GM19328 (cell line): ENCODE measurements around the gene THAP7.

Source experiments
- ATAC-seq: cut with Tn5 transposase; IDR thresholded peaks from one replicate; pipeline ENCODE4 v1.9.1; 2021; ENCODE audit warnings: mild to moderate bottlenecking, moderate library complexity; ENCODE audit not compliant: unreplicated experiment

The THAP7 gene

DNA sequence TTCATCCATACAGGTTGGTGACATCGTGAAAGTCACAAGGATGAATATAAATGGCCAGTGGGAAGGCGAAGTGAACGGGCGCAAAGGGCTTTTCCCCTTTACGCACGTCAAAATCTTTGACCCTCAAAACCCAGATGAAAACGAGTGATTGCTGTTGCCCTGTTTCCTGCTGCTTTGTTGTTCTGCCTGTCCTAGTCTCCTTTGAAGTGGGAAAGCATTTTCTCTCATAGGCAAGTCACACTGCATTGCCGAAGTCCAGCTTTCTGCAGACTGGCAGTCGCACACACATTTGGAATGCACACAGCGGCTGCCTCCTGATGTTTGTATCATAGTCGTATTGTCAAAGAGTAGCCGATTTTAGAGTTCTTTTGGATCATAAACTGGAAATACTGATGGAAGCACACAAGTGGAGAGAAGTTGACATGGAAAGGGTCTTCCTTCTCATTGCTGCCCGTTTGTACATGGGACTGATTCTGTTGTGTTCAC lies 52.2 kb downstream of the THAP7 start:
- no peak for ATAC-seq
